ENCODE results near the gene TNFAIP8L2.

DNA sequence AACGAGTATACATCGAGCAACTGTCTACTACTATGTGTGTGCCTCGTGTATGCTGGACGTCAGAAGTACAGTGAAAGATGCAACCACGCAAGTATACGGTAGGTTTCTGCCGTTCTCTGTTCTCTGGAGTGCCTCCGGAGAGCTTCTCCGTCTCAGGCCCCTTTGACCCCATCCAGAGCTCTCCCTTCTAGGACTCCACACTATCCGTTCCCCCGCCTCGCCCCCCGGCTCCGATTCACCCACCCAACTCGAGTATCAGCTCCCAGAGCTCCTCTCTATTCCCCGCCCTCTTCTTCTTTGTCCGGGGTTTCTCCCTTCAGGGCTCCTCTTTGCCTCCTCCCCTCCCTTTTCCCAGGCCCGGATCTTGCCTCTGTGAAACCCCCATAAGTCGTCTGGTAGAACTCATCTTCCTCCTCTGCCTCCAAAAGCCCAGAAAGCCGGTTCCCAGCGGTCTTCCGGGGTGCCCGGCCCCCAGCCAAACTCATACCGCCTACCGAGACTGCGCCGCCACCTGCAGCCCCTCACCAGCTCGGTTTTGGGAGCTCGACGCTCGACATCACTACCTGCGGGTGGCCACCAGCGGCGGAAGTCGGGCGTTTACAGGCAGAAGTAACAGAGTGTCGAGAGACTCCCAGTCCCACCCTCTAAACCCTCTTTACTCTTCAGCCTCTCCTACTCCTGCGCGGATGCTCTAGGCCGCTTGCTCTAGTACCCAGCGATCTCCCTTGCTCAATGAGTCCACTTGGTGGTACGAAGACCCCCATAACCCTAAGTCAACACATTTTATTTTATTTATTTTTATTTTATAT lies 33.4 kb downstream of the TNFAIP8L2 start, which contains the start of gene VPS72:
- TF ChIP-seq EZH2 (IDR thresholded peaks at IDR 0.05; ENCODE audit: borderline replicate concordance, low read length), result no peak
- TF ChIP-seq, protein P1, sequence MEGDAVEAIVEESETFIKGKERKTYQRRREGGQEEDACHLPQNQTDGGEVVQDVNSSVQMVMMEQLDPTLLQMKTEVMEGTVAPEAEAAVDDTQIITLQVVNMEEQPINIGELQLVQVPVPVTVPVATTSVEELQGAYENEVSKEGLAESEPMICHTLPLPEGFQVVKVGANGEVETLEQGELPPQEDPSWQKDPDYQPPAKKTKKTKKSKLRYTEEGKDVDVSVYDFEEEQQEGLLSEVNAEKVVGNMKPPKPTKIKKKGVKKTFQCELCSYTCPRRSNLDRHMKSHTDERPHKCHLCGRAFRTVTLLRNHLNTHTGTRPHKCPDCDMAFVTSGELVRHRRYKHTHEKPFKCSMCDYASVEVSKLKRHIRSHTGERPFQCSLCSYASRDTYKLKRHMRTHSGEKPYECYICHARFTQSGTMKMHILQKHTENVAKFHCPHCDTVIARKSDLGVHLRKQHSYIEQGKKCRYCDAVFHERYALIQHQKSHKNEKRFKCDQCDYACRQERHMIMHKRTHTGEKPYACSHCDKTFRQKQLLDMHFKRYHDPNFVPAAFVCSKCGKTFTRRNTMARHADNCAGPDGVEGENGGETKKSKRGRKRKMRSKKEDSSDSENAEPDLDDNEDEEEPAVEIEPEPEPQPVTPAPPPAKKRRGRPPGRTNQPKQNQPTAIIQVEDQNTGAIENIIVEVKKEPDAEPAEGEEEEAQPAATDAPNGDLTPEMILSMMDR (conservative IDR thresholded peaks at IDR 0.05 in 1 of 2, IDR thresholded peaks at IDR 0.05 in 1 of 2; ENCODE audit: extremely low read depth in 1 of 2, insufficient read depth in 1 of 2, low read depth in 1 of 2, low read length in 2 of 2), result no peak
